ENCODE measurements around the gene MAFF. TPM values are rescaled to one million over a fixed set of nuclear protein-coding genes. Genes with fewer than 3 reads are reported as not detected.

MAFF gene
- polyA plus RNA-seq, 6 donors from 2014 or later, result 1.0 to 2.9 (median 1.6) TPM; not detected in 1

DNA sequence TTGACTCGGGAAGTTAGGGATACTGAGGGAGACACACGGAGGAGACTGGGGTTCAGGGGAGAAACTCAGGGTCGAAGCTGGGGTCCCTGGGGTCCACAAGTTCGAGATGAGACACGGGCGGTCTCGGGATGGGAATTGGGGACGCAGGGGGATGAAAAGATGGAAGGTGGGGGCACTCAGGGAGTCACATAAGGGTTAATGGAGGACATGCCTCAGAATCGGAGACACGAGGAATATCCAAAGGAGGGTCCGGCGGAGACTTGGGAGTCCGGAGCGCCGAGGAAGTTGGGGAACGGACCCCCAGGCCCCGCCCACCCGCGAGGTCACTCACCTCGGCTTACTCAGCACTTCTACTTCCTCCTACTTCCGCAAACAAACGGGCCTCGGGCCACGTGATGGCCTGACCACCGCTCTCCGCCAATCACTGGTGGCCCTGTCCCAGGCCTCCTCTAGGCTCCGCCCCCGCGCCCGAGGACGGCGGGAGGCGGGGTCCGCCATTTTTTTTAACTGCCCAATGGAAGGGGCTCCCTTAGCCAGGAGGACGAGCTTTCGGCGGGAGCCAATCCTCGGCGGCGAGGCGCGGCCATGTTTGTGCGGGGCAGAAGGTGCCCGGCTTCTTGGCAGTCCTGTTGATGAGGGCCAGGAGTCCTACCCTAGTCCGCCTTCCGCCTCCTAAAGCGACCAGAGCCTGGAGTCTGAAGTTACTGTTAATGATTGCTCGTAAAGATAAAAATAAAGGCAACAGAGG lies 20.2 kb upstream of the MAFF start, which contains the start of gene PLA2G6:
Gene PLA2G6 (minus strand): TSS at position 378 of the 748 bp plus-strand sequence. CDS start 12,404 bp downstream, outside the sequence.
- Mint-ChIP-seq H3K27ac (peak within 1 kb of the TSS; percentile 84 to 95 (median 88)), H3K36me3 (no peaks in the 10 kb centered on the region), H3K4me1 (peaks cover 30 to 39% (median 31%) of the 10 kb centered on the region in 3 donors), H3K4me3 (peak within 1 kb of the TSS; percentile 84 to 97 (median 94)), H3K9me3 (no peaks in the 10 kb centered on the region), H3K27me3 (peaks cover 5 to 14% (median 7%) of the 10 kb centered on the region in 3 donors)
- ATAC-seq (ENCODE audit: low read depth in 2 of 2), result peak; percentile 93 to 95
- peak; percentile 98 for DNase-seq

DNA sequence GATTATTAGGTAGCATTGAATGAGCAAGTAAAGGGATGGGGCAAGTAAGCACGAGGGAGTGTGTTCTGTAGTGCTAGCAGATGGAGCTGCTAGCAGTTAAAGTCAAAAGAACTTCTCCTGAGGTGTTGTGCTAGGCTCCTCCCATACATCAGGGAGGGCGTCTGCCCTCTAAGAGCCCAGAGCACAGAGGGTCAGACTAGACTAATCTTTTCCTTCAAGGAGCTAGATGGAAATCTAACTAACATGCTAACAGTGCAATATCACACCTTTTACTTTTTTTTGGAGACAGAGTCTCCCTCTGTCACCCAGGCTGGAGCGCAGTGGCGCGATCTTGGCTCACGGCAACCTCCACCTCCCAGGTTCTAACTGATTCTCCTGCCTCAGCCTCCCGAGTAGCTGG lies 17.0 kb upstream of the MAFF start:
- peak overlapping the region in 1 of 8 donors; percentile 66 for H3K4me3 Mint-ChIP-seq
- no peaks in the 10 kb centered on the region for H3K36me3 Mint-ChIP-seq
- no peak overlapping the region for H3K27ac Mint-ChIP-seq
- H3K9me3 Mint-ChIP-seq, result no peaks in the 10 kb centered on the region
- ATAC-seq (ENCODE audit: low read depth in 2 of 2) (no peak), DNase-seq (no peak)
- peaks cover 24 to 26% (median 25%) of the 10 kb centered on the region in 3 donors for H3K4me1 Mint-ChIP-seq
- H3K27me3 Mint-ChIP-seq, result peaks cover 8 to 30% (median 28%) of the 10 kb centered on the region in 3 donors

DNA sequence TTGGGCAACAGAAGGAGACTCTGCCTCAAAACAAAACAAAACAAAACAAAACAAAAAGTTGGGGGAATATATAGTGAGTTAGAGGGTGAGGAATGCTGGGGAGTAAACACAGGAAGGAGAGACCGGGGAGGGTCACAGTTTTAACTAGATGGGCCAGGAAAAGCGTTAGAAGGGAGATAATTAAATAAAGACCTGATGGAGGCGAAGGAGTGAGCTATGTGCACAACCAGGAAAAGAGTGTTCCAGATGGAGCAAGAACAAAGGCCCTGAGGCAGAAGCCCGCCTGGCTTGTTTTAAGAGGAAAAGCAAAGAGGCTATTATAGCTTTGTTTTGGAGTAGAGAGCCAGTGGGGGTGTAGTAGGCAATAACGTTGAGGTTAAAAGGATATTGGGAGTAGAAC lies 15.4 kb upstream of the MAFF start:
- no peak overlapping the region for H3K4me3 Mint-ChIP-seq
- H3K27ac Mint-ChIP-seq, result no peak overlapping the region
- DNase-seq, result no peak
- peaks cover 7 to 9% (median 8%) of the 10 kb centered on the region in 3 donors for H3K4me1 Mint-ChIP-seq
- no peaks in the 10 kb centered on the region for H3K9me3 Mint-ChIP-seq
- peaks cover 8 to 35% (median 30%) of the 10 kb centered on the region in 3 donors for H3K27me3 Mint-ChIP-seq
- no peak for ATAC-seq (ENCODE audit: low read depth in 2 of 2)
- no peaks in the 10 kb centered on the region for H3K36me3 Mint-ChIP-seq

DNA sequence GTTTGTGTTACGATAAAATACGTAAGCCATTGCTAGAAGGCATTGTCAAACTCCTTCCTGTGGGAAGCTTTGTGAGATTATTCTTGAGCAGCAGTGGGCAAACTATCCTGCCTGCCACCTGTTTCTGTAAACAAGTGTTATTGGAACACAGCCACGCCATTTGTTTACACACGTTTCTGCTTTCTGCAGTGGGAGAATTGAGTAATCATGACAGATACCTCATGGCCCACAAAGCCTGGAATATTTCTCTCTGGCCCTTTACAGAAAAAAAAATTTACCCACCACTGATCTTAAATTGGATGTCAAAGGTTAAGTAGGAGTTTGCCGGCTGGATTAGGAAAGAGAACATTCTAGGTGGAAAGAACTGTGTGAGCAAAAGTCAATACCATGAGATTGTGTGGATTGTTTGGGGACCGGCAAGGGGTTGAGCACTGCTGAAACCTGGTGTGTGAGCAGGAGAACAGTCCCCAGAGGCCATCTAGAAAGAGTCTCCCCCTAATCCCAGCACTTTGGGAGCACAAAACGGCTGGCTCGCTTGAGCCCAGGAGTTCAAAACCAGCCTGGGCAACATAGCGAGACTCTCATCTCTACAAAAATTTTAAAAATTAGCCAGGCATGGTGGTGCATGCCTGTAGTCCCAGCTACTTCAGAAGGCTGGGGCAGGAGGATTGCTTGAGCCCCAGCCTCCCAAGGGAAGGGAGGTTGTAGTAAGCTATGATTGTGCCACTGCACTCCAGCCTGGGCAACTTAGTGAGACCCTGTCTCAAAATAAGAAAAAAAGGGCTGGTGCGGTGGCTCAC lies 14.2 kb upstream of the MAFF start:
- DNase-seq, result no peak
- Mint-ChIP-seq H3K4me1 (peaks cover 0 to 3% (median 0%) of the 10 kb centered on the region in 3 donors), H3K4me3 (no peak overlapping the region), H3K9me3 (no peaks in the 10 kb centered on the region), H3K36me3 (no peaks in the 10 kb centered on the region), H3K27me3 (peaks cover 15 to 47% (median 42%) of the 10 kb centered on the region in 3 donors), H3K27ac (peak overlapping the region in 1 of 6 donors; percentile 34)
- no peak for ATAC-seq (ENCODE audit: low read depth in 2 of 2)

DNA sequence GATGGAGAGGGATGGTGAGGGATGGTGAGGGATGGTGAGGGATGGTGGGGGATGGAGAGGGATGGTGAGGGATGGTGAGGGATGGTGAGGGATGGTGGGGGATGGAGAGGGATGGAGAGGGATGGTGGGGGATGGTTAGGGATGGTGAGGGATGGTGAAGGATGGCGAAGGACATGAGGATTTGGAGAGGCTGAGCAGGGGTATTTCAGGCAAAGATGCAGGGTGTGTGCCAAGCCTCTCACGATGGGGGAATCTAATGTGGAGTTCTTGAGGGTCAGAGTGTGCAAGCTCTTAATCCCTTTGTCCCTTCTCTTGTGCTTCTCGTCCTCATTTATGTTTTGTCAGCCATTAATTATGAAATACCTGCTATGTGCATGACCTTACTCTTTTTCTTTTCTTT lies 12.7 kb upstream of the MAFF start:
- Mint-ChIP-seq H3K27ac (peak overlapping the region in 1 of 6 donors; percentile 33), H3K4me1 (peaks cover 0 to 3% (median 0%) of the 10 kb centered on the region in 3 donors), H3K36me3 (no peaks in the 10 kb centered on the region), H3K9me3 (no peaks in the 10 kb centered on the region), H3K4me3 (no peak overlapping the region), H3K27me3 (peaks cover 15 to 59% (median 55%) of the 10 kb centered on the region in 3 donors)
- DNase-seq, result no peak
- no peak for ATAC-seq (ENCODE audit: low read depth in 2 of 2)

DNA sequence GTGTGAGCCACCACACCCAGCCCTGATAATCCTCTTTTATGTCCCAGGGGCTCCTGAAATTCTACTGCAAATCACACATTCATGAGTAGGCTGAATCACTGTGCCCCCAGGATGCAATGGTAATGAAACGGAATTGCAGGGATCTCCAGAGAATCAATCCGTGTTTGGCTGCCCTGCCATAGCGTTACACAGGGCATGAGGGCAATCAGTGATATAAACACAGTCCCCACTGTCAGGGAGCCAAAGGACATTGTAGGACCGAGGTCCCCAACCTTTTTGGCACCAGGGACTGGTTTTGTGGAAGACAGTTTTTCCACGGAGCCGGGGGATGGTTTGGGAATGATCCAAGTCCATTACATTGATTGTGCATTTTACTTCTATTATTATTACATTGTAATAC lies 11.2 kb upstream of the MAFF start:
- peaks cover 15 to 65% (median 63%) of the 10 kb centered on the region in 3 donors for H3K27me3 Mint-ChIP-seq
- no peak for ATAC-seq (ENCODE audit: low read depth in 2 of 2)
- H3K9me3 Mint-ChIP-seq, result no peaks in the 10 kb centered on the region
- no peak overlapping the region for H3K4me3 Mint-ChIP-seq
- H3K27ac Mint-ChIP-seq, result no peak overlapping the region
- H3K36me3 Mint-ChIP-seq, result no peaks in the 10 kb centered on the region
- H3K4me1 Mint-ChIP-seq, result peaks cover 0 to 7% (median 0%) of the 10 kb centered on the region in 3 donors
- DNase-seq, result no peak

DNA sequence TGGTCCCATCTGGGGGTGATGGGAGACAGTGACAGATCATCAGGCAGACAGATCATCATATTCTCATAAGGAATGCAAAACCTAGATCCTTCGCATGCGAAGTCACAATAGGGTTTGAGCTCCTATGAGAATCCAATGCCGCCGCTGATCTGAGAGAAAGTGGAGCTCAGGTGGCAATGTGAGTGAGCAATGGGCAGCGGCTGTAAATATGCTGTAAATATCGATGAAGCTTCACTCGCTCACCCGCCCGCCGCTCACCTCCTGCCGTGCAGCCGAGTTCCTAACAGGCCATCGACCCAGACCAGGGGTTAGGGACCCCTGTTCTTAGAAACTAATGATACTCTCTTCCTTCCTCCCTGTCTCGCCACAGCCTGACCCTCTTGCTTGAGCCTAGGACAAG lies 10.7 kb upstream of the MAFF start:
- Mint-ChIP-seq H3K9me3 (no peaks in the 10 kb centered on the region), H3K4me3 (no peak overlapping the region), H3K4me1 (peaks cover 0 to 7% (median 0%) of the 10 kb centered on the region in 3 donors), H3K27me3 (peaks cover 15 to 66% (median 62%) of the 10 kb centered on the region in 3 donors), H3K36me3 (no peaks in the 10 kb centered on the region), H3K27ac (no peak overlapping the region)
- DNase-seq (no peak), ATAC-seq (ENCODE audit: low read depth in 2 of 2) (no peak)

DNA sequence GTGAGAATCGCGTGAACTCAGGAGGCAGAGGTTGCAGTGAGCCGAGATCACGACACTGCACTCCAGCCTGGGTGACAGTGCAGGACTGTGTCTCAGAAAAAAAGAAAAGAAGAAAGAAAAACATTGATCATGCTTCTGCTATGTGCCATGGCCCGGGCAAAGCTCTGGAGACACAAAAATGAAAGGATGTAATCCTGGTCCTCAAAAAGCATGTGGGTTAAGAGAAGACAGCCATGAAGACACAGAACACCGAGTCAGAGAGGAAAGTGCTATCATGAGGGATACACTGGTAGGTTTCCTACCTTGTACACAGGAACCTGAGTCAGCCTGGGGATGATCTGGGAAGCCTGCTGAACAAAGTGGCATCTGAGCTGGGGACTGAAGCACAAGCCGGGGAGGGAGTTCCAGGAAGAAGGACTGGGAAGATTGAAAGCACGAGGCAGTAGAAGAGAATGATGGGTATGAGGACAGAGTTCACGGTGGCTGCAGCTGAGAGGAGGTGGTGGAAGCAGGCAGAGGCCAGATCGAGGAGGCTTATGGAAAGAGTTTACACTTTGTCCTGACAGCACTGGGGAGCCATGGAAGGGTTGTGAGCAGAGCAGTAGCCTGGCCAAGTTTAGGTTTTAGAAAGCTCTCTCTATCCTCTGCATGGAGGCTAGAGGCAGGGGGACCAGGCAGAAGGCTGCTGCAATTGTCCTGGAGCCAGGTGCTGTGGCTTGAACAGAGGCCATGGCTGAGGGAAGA lies 9.9 kb upstream of the MAFF start:
- peaks cover 0 to 7% (median 0%) of the 10 kb centered on the region in 3 donors for H3K4me1 Mint-ChIP-seq
- no peaks in the 10 kb centered on the region for H3K9me3 Mint-ChIP-seq
- H3K36me3 Mint-ChIP-seq, result no peaks in the 10 kb centered on the region
- peaks cover 8 to 60% (median 53%) of the 10 kb centered on the region in 3 donors for H3K27me3 Mint-ChIP-seq
- DNase-seq (no peak), ATAC-seq (ENCODE audit: low read depth in 2 of 2) (no peak)
- H3K27ac Mint-ChIP-seq, result peak overlapping the region in 1 of 6 donors; percentile 83
- H3K4me3 Mint-ChIP-seq, result peak overlapping the region in 1 of 8 donors; percentile 11

DNA sequence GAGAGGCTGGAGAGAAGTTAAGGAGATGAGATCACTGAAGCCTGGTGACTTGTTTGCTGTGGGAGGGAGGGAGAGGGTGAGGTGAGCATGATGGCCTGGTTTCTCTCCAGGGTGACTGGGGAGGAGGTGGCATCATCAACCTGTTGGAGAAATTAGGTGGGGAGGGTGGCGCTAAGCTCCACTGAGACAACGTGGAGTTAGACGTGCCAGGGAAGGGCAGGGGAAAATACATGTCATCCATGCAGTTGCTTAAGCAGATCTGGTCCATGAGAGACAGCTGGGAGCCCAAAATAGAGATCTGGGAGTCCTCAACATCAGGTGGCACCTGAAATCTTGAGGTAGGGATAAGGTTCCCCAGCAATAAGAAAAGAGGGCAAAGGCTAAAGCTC lies 9.3 kb upstream of the MAFF start:
- no peak overlapping the region for H3K4me3 Mint-ChIP-seq
- H3K36me3 Mint-ChIP-seq, result no peaks in the 10 kb centered on the region
- no peak for ATAC-seq (ENCODE audit: low read depth in 2 of 2)

DNA sequence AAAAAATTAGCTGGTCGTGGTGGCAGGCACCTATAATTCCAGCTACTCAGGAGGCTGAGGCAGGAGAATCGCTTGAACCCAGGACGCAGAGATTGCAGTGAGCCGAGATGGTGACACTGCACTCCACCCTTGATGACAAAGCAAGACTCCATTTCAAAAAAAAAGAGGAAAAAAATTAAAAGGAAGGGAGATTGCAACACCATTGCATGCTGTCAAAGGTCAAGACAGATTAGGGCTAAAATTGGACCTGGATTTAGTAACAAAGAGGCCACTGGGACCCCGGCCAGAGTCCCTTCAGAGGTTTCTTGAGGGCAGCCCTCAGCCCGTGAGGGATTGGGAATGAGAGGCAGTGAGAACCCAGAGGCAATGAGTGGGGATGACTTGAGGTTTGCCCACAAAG lies 8.2 kb upstream of the MAFF start:
- H3K4me1 Mint-ChIP-seq, result peaks cover 0 to 6% (median 0%) of the 10 kb centered on the region in 3 donors
- H3K36me3 Mint-ChIP-seq, result no peaks in the 10 kb centered on the region
- DNase-seq (no peak), ATAC-seq (ENCODE audit: low read depth in 2 of 2) (no peak)
- peaks cover 7 to 55% (median 43%) of the 10 kb centered on the region in 3 donors for H3K27me3 Mint-ChIP-seq
- no peak overlapping the region for H3K4me3 Mint-ChIP-seq
- no peak overlapping the region for H3K27ac Mint-ChIP-seq
- H3K9me3 Mint-ChIP-seq, result no peaks in the 10 kb centered on the region

More for the DNA sequence above, 9.3 kb upstream of the MAFF start:
- Mint-ChIP-seq H3K4me1 (peaks cover 0 to 7% (median 0%) of the 10 kb centered on the region in 3 donors), H3K27ac (no peak overlapping the region), H3K27me3 (peaks cover 7 to 58% (median 48%) of the 10 kb centered on the region in 3 donors), H3K9me3 (no peaks in the 10 kb centered on the region)
- no peak for DNase-seq

DNA sequence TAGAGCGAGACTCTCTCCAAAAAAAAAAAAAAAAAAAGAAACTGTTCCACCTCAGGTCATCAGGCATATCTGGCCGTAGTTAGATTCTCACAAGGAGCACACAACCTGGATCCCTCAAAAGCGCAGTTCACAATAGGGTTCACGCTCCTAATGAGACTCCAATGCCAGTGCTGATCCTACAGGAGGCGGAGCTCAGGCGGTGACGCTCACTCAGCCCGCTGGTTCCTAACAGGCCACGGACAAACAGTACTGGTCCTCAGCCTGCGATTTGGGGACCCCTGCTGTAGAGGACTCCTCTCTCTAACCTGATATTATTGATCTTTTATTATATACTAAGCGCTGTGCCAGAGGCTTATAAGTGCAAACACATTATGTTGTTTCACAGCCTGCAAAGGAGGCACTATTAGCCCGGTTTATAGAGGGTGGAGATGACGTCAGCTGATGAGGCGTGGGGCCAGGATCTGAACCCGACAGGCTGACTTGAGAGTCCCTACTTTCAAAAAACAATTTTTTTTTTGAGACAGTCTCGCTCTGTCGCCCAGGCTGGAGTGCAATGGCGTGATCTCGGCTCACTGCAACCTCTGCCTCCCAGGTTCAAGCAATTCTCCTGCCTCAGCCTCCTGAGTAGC lies 4.9 kb upstream of the MAFF start:
- no peak for DNase-seq
- H3K9me3 Mint-ChIP-seq, result peaks cover 0 to 2% (median 0%) of the 10 kb centered on the region in 7 donors
- no peaks in the 10 kb centered on the region for H3K36me3 Mint-ChIP-seq
- no peak overlapping the region for H3K27ac Mint-ChIP-seq
- H3K4me1 Mint-ChIP-seq, result peaks cover 18 to 22% (median 20%) of the 10 kb centered on the region in 3 donors
- no peak for ATAC-seq (ENCODE audit: low read depth in 2 of 2)
- H3K4me3 Mint-ChIP-seq, result no peak overlapping the region
- H3K27me3 Mint-ChIP-seq, result peaks cover 5 to 37% (median 28%) of the 10 kb centered on the region in 3 donors

DNA sequence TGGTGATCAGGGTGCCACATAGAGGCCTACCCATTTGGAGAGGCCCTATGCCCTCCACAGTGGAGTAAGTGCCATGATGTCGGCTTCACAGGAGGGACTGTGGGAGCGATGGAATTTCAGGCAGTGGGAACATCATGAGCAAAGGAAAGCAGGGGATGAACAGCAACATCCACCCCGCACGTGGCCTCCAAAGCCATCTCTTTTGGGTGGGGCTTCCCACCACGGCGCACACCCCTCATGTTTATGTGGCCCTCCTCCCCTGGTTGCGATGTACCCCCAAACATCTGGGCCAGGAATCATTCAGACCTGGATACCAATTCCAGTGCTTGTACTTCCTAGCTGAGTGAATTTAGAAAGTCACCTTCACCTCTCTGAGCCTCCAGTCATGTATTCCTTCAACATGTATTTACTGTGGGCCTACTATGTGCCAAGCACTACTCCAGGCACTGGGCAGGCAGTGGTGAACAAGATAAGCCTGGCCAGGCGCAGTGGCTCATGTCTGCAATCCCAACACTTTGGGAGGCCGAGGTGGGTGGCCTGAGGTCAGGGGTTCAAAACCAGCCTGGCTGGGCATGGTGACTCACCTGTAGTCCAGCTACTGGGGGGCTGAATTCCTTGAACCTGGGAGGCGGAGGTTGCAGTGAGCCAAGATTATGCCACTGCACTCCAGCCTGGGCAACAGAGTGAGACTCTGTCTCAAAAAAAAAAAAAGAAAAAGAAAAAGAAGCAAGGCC lies 1.8 kb upstream of the MAFF start:
- peak overlapping the region in 1 of 6 donors; percentile 20 for H3K27ac Mint-ChIP-seq
- DNase-seq (no peak), ATAC-seq (ENCODE audit: low read depth in 2 of 2) (no peak)
- peaks cover 0 to 8% (median 0%) of the 10 kb centered on the region in 3 donors for H3K27me3 Mint-ChIP-seq
- H3K9me3 Mint-ChIP-seq, result peaks cover 0 to 2% (median 0%) of the 10 kb centered on the region in 7 donors
- no peaks in the 10 kb centered on the region for H3K36me3 Mint-ChIP-seq
- peak overlapping the region in 4 of 8 donors; percentile 16 to 93 (median 57) for H3K4me3 Mint-ChIP-seq
- peaks cover 30 to 44% (median 41%) of the 10 kb centered on the region in 3 donors for H3K4me1 Mint-ChIP-seq

Measured in naive B cell (primary cell).